Transverse colon (tissue), 4 donors: ENCODE measurements around the gene NEK7. TPM values are rescaled to one million over a fixed set of nuclear protein-coding genes. Genes with fewer than 3 reads are reported as not detected.

Experiments used
- DNase-seq: peaks from one replicate; pipeline ENCODE4 v3.0.0-alpha.2; 2019
- H3K27ac ChIP-seq, 4 donors: fragments of 200-600 bp; sonication (generic); 2 replicates each; pipeline ENCODE4 v1.5.1; 2016 to 2018; ENCODE audit warnings: inconsistent platforms in 4 of 4
- H3K27me3 ChIP-seq: fragments of 200-600 bp; sonication (generic); 2 replicates; pipeline ENCODE4 v1.5.1; 2017; ENCODE audit warnings: inconsistent platforms
- H3K36me3 ChIP-seq, 4 donors: fragments of 200-600 bp; sonication (generic); 2 replicates each; pipeline ENCODE4 v1.5.1; 2017 to 2019; ENCODE audit warnings: inconsistent platforms in 4 of 4
- H3K4me1 ChIP-seq, 4 donors: fragments of 200-600 bp; sonication (generic); 2 replicates each; pipeline ENCODE4 v1.5.1; 2017 to 2020; ENCODE audit warnings: inconsistent platforms in 4 of 4
- H3K4me3 ChIP-seq, 4 donors: fragments of 200-600 bp; sonication (generic); 1 replicate in 1 of 4; 2 replicates in 3 of 4; pipeline versions ENCODE4 v1.5.1 to v1.6.1; 2017 to 2019; ENCODE audit warnings: inconsistent platforms in 4 of 4
- H3K9me3 ChIP-seq, 2 donors: fragments of 200-600 bp; sonication (generic); 2 replicates each; pipeline ENCODE4 v1.5.1; 2017 to 2019; ENCODE audit warnings: inconsistent platforms in 2 of 2
- EP300 ChIP-seq: sonication (generic); formaldehyde crosslinking; IDR thresholded peaks from one replicate; pipeline ENCODE4 v1.6.1; 2017; ENCODE audit warnings: antibody characterized with exemption, low read depth
- POLR2A ChIP-seq: fragments of 450-650 bp; IDR thresholded peaks from one replicate; pipeline ENCODE4 v1.6.1; 2016; ENCODE audit warnings: antibody characterized with exemption, mild to moderate bottlenecking, moderate library complexity
- POLR2AphosphoS5 ChIP-seq, 3 donors: sonication (generic); formaldehyde crosslinking; IDR thresholded peaks; one replicate each; pipeline ENCODE4 v1.6.1; 2016; ENCODE audit warnings: antibody characterized with exemption in 3 of 3
- WGBS, 2 donors: methylation state at CpG; one replicate each; pipeline ENCODE4 v1.1.5; 2018; ENCODE audit warnings: low coverage in 1 of 2; 5-methylcytosine and 5-hydroxymethylcytosine counted together
- in situ Hi-C, 4 donors: fragments of 200-750 bp; cut with MboI; loops; one replicate each; pipeline versions ENCODE4 v1.15.0 to v1.15.1; 2017; ENCODE audit warnings: low sequenced_read_pairs in 3 of 4, low pct_ligation_motif_present in 1 of 4, low pct_unique_long_range_greater_than_20kb in 1 of 4
- intact Hi-C: fragments of 100-400 bp; cut with DNase I; formaldehyde crosslinking; loops from one replicate; pipeline ENCODE4 v1.15.1; 2023; ENCODE audit warnings: low total_unique reads
- total RNA-seq, 4 donors: library from RNA; depleted of rRNA; stranded (reverse); fragments of >200 nt; gene quantifications; one replicate each; pipeline ENCODE4 v1.1.0, GENCODE V29; 2016
- TF ChIP-seq, protein P1 (sequence below), 5 experiments: fragments of 200-600 bp in 3 of 5; fragments of 450-650 bp in 2 of 5; sonication (generic) in 3 of 5; IDR thresholded peaks; 1 replicate in 2 of 5; 2 replicates in 3 of 5; pipeline ENCODE4 v1.5.1; 2016 to 2017; ENCODE audit warnings: antibody characterized with exemption in 5 of 5, inconsistent platforms in 3 of 5, mild to moderate bottlenecking in 2 of 5, moderate library complexity in 1 of 5

Gene NEK7
- total RNA-seq, 4 donors from 2014 or later, result 40.4 to 71.0 (median 57.6) TPM

- TF ChIP-seq POLR2A, result no peak
- no peak for TF ChIP-seq EP300
- TF ChIP-seq POLR2AphosphoS5 (IDR thresholded peaks at IDR 0.05), result no peak
- TF ChIP-seq, protein P1, sequence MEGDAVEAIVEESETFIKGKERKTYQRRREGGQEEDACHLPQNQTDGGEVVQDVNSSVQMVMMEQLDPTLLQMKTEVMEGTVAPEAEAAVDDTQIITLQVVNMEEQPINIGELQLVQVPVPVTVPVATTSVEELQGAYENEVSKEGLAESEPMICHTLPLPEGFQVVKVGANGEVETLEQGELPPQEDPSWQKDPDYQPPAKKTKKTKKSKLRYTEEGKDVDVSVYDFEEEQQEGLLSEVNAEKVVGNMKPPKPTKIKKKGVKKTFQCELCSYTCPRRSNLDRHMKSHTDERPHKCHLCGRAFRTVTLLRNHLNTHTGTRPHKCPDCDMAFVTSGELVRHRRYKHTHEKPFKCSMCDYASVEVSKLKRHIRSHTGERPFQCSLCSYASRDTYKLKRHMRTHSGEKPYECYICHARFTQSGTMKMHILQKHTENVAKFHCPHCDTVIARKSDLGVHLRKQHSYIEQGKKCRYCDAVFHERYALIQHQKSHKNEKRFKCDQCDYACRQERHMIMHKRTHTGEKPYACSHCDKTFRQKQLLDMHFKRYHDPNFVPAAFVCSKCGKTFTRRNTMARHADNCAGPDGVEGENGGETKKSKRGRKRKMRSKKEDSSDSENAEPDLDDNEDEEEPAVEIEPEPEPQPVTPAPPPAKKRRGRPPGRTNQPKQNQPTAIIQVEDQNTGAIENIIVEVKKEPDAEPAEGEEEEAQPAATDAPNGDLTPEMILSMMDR (IDR thresholded peaks at IDR 0.05), result no peak
- no peaks in the 10 kb centered on the region for H3K27me3 ChIP-seq
- 79% methylated on average over 4 to 5 of the region's 5 CpGs for WGBS, 2 donors
- peaks cover 0 to 3% (median under 1%) of the 10 kb centered on the region in 4 donors for H3K4me1 ChIP-seq
- no peak overlapping the region for H3K27ac ChIP-seq
- intact Hi-C loops (no loop called here), in situ Hi-C loops (no loop called here)
- H3K36me3 ChIP-seq, result no peaks in the 10 kb centered on the region
- no peaks in the 10 kb centered on the region for H3K9me3 ChIP-seq
- no peak for DNase-seq
- no peak overlapping the region for H3K4me3 ChIP-seq
Measured at GRCh38 chr1:198205016-198205684, 48.4 kb downstream of the NEK7 start.

- no peak overlapping the region for H3K4me3 ChIP-seq
- intact Hi-C loops (no loop called here), in situ Hi-C loops (no loop called here)
- H3K27me3 ChIP-seq, result no peaks in the 10 kb centered on the region
- no peaks in the 10 kb centered on the region for H3K9me3 ChIP-seq
- DNase-seq, result no peak
- TF ChIP-seq, protein P1 (IDR thresholded peaks at IDR 0.05), result no peak
- no peak for TF ChIP-seq POLR2A
- no peak for TF ChIP-seq POLR2AphosphoS5 (IDR thresholded peaks at IDR 0.05)
- TF ChIP-seq EP300, result no peak
- H3K27ac ChIP-seq, result no peak overlapping the region
- peaks cover 0 to 3% (median 0%) of the 10 kb centered on the region in 4 donors for H3K36me3 ChIP-seq
- 79 to 87% methylated on average over 3 of the region's 3 CpGs for WGBS, 2 donors
- H3K4me1 ChIP-seq, result peaks cover 0 to 3% (median 0%) of the 10 kb centered on the region in 4 donors
Measured at GRCh38 chr1:198206292-198206691, 49.5 kb downstream of the NEK7 start.

GRCh38 chr1:198211696-198212095, 54.9 kb downstream of the NEK7 start:
- TF ChIP-seq, protein P1 (IDR thresholded peaks at IDR 0.05), result no peak
- no peak for TF ChIP-seq POLR2AphosphoS5 (IDR thresholded peaks at IDR 0.05)
- TF ChIP-seq EP300, result no peak
- TF ChIP-seq POLR2A, result no peak
- intact Hi-C loops (no loop called here), in situ Hi-C loops (no loop called here)
- Histone ChIP-seq H3K4me1 (no peaks in the 10 kb centered on the region), H3K27ac (no peak overlapping the region), H3K4me3 (no peak overlapping the region), H3K36me3 (peaks cover 0 to 7% (median 0%) of the 10 kb centered on the region in 4 donors), H3K9me3 (peaks cover 3 to 12% of the 10 kb centered on the region in 2 donors), H3K27me3 (no peaks in the 10 kb centered on the region)
- 91 to 96% methylated on average over 4 to 11 of the region's 11 CpGs for WGBS, 2 donors
- no peak for DNase-seq

DNA sequence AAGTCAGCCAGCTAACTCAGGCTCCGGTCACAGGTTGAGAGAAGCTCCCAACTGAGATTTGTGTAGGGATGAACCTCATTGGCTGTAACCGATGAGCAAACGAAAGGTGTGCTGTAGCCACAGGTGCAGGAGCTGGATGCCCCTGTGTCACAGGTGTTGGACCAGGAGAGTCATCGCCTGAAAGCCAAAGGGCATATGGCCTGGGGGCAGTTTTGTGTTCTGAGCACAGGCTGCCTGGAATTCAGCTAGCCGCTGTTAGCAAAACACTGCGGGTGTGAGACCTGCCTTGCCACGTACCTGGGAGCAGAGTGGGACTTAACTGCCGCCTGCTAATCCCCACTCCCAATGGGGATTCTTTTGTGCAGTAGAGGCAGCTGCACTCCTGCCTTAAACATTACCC, 55.3 kb downstream of the NEK7 start:
- TF ChIP-seq POLR2A, result no peak
- TF ChIP-seq EP300, result no peak
- TF ChIP-seq POLR2AphosphoS5 (IDR thresholded peaks at IDR 0.05), result no peak
- TF ChIP-seq, protein P1 (IDR thresholded peaks at IDR 0.05), result no peak
- in situ Hi-C loops, result no loop called here
- intact Hi-C loops, result no loop called here

More for the DNA sequence above, 55.3 kb downstream of the NEK7 start:
- DNase-seq, result no peak
- 60 to 99% methylated on average over 1 to 8 of the region's 8 CpGs for WGBS, 2 donors
- no peak overlapping the region for H3K4me3 ChIP-seq
- H3K4me1 ChIP-seq, result peaks cover 0 to 2% (median under 1%) of the 10 kb centered on the region in 4 donors
- peaks cover 3 to 12% of the 10 kb centered on the region in 2 donors for H3K9me3 ChIP-seq
- H3K36me3 ChIP-seq, result peaks cover 0 to 7% (median 0%) of the 10 kb centered on the region in 4 donors
- H3K27me3 ChIP-seq, result no peaks in the 10 kb centered on the region
- no peak overlapping the region for H3K27ac ChIP-seq
